Heart left ventricle (tissue), 16 donors: ENCODE measurements around the gene KCNJ16. TPM values are rescaled to one million over a fixed set of nuclear protein-coding genes. Genes with fewer than 3 reads are reported as not detected.

ENCODE experiments used
- ATAC-seq, 4 donors: fragments of 200-7000 bp; cut with Tn5 transposase; one replicate each; pipeline ENCODE4 v1.9.1; 2020 to 2022; ENCODE audit warnings: moderate library complexity in 4 of 4, mild to moderate bottlenecking in 3 of 4, moderate number of reproducible peaks in 1 of 4
- DNase-seq, 5 donors: peaks; one replicate each; pipeline ENCODE4 v3.0.0-alpha.2; 2020
- H3K27ac ChIP-seq, 12 donors: fragments of 200-600 bp; sonication (generic) in 4 of 12; one replicate each; pipeline versions ENCODE4 v1.5.0 to v1.8.0; 2016 to 2022; ENCODE audit warnings: mild to moderate bottlenecking in 2 of 12
- H3K27me3 ChIP-seq, 9 donors: fragments of 200-600 bp; sonication (generic) in 2 of 9; one replicate each; pipeline versions ENCODE4 v1.5.1 to v1.8.0; 2016 to 2022; ENCODE audit warnings: mild to moderate bottlenecking in 3 of 9
- H3K36me3 ChIP-seq, 9 donors: fragments of 200-600 bp; sonication (generic) in 2 of 9; one replicate each; pipeline versions ENCODE4 v1.5.0 to v1.8.0; 2018 to 2022; ENCODE audit warnings: mild to moderate bottlenecking in 2 of 9
- H3K4me1 ChIP-seq, 12 donors: fragments of 200-600 bp; sonication (generic) in 4 of 12; one replicate each; pipeline versions ENCODE4 v1.5.0 to v1.8.0; 2016 to 2022; ENCODE audit warnings: mild to moderate bottlenecking in 3 of 12
- H3K4me3 ChIP-seq, 12 donors: fragments of 200-600 bp; sonication (generic) in 4 of 12; one replicate each; pipeline versions ENCODE4 v1.5.0 to v1.8.0; 2017 to 2022; ENCODE audit warnings: mild to moderate bottlenecking in 9 of 12, moderate library complexity in 4 of 12
- H3K9me3 ChIP-seq, 12 donors: fragments of 200-600 bp; sonication (generic) in 4 of 12; one replicate each; pipeline versions ENCODE4 v1.5.0 to v1.8.0; 2016 to 2022; ENCODE audit warnings: mild to moderate bottlenecking in 1 of 12
- CTCF ChIP-seq, 12 donors: fragments of 200-600 bp; sonication (generic) in 4 of 12; IDR thresholded peaks; one replicate each; pipeline versions ENCODE4 v1.5.0 to v1.8.0; 2018 to 2022; ENCODE audit warnings: antibody characterized with exemption in 12 of 12, mild to moderate bottlenecking in 5 of 12
- POLR2A ChIP-seq, 2 donors: fragments of 450-650 bp; IDR thresholded peaks; one replicate each; pipeline ENCODE4 v1.6.1; 2017; ENCODE audit warnings: antibody characterized with exemption in 2 of 2, mild to moderate bottlenecking in 2 of 2, moderate library complexity in 2 of 2
- WGBS, 4 donors: extraction: QIAGEN DNeasy Blood & Tissue Kit in 2 of 4; methylation state at CpG; one replicate each; pipeline versions ENCODE4 v1.1.5 to v1.1.7; 2013 to 2018; 5-methylcytosine and 5-hydroxymethylcytosine counted together
- intact Hi-C, 10 donors: fragments of 100-400 bp; cut with DNase I; formaldehyde crosslinking; loops; one replicate each; pipeline versions ENCODE4 v1.11.1 to v1.14.2; 2022
- polyA plus RNA-seq, 2 donors: library from polyadenylated mRNA; stranded (reverse); fragments of 200-250 nt; gene quantifications; one replicate each; pipeline ENCODE4 v1.2.3, GENCODE V29; 2013
- total RNA-seq, 9 donors: library from RNA; depleted of rRNA in 2 of 9; stranded (reverse); fragments of >200 nt in 2 of 9; fragmentation: NEBNext Ultra II Directional in 3 of 9; extraction: Animal tissue kit (Norgen Biotek cat#: 25700) in 3 of 9; gene quantifications; one replicate each; pipeline versions ENCODE4 v1.1.0 to v1.2.4, GENCODE V29; 2016 to 2023
- donor health status: ischemic (EF 13 %, LVEDD 7.1; RV severe dilation, severe dysfunction).
- donor health status: healthy with polysubstance abuse.
- donor health status: DM: no; HTN: yes; CAD: no.
- donor health status: DM: no; HTN: no; CAD: no.
- donor health status: ischemic (EF 25% LVEDD 6.9; RV normal size, moderate dysfunction).
- donor health status: ischemic (EF 25% LVEDD 5.7; RV mildly dilated, moderate dysfunction).
- donor health status: healthy.
- donor health status: DM: yes; HTN: yes; CAD: no.
- donor health status: ischemic (EF 35%, LVEDD 5.7; RV mildly dilated, moderate dysfunction).
- donor health status: nonischemic (EF 11% LVEDD 7.7; RV severe dilation, severe dysfunction).
- donor health status: DM: yes; HTN: yes; CAD: no.
- donor health status: PGD.
- donor health status: ischemic (EF 29% LVEDD 5.4; RV normal size, mild dysfunction).
- donor health status: nonischemic (EF 23%, LVEDD 6.1; RV moderate dilation, normal function).

Gene KCNJ16
- total and polyA plus RNA-seq, 11 donors = 0.04 to 0.34 TPM; not detected in 9

- ATAC-seq (no peak), DNase-seq (no peak)
- peaks cover 0 to 5% (median 0%) of the 10 kb centered on the region in 12 donors for H3K4me1 ChIP-seq
- TF ChIP-seq POLR2A (IDR thresholded peaks at IDR 0.05) (no peak), CTCF (IDR thresholded peaks at IDR 0.05) (no peak)
- no peaks in the 10 kb centered on the region for H3K9me3 ChIP-seq
- H3K4me3 ChIP-seq = no peak overlapping the region
- 94 to 96% (median 95%) methylated on average over 5 of the region's 5 CpGs for WGBS, 4 donors
- no peak overlapping the region for H3K27ac ChIP-seq
- H3K36me3 ChIP-seq = no peaks in the 10 kb centered on the region
- intact Hi-C loops = loop anchor here in 1 of 10 donors (10.0 kb wide), 1 partner anchor 61 kb away; no protein-coding TSS in a partner anchor
- H3K27me3 ChIP-seq = no peaks in the 10 kb centered on the region
Observed at GRCh38 chr17:70073310-70073709, 1.7 kb upstream of the KCNJ16 start.

GRCh38 chr17:70073799-70074198 is 1.2 kb upstream of the KCNJ16 start:
- no peak for TF ChIP-seq POLR2A (IDR thresholded peaks at IDR 0.05)
- TF ChIP-seq CTCF (IDR thresholded peaks at IDR 0.05) = no peak
- no peaks in the 10 kb centered on the region for H3K36me3 ChIP-seq
- intact Hi-C loops = loop anchor here in 1 of 10 donors (10.0 kb wide), 1 partner anchor 61 kb away; no protein-coding TSS in a partner anchor
- ATAC-seq (no peak), DNase-seq (no peak)
- H3K27ac ChIP-seq = no peak overlapping the region
- 62 to 88% (median 75%) methylated on average over 3 of the region's 3 CpGs for WGBS, 4 donors
- H3K9me3 ChIP-seq = no peaks in the 10 kb centered on the region
- H3K4me1 ChIP-seq = peaks cover 0 to 5% (median 0%) of the 10 kb centered on the region in 12 donors
- H3K4me3 ChIP-seq = no peak overlapping the region
- H3K27me3 ChIP-seq = no peaks in the 10 kb centered on the region

GRCh38 chr17:70074236-70074830 is 692 bp upstream of the KCNJ16 start:
- ATAC-seq = no peak
- Histone ChIP-seq H3K27ac (no peak overlapping the region), H3K27me3 (no peaks in the 10 kb centered on the region), H3K4me1 (peaks cover 0 to 5% (median 0%) of the 10 kb centered on the region in 12 donors), H3K4me3 (no peak overlapping the region), H3K36me3 (no peaks in the 10 kb centered on the region), H3K9me3 (no peaks in the 10 kb centered on the region)
- 62 to 81% (median 72%) methylated on average over 5 of the region's 5 CpGs for WGBS, 4 donors
- DNase-seq = no peak
- TF ChIP-seq CTCF (IDR thresholded peaks at IDR 0.05) = no peak
- intact Hi-C loops = loop anchor here in 1 of 10 donors (10.0 kb wide), 1 partner anchor 60 kb away; no protein-coding TSS in a partner anchor

GRCh38 chr17:70076189-70076588 is 1.2 kb downstream of the KCNJ16 start:
- intact Hi-C loops = loop anchor here in 1 of 10 donors (10.0 kb wide), 1 partner anchor 59 kb away; no protein-coding TSS in a partner anchor
- DNase-seq = no peak
- Histone ChIP-seq H3K9me3 (no peaks in the 10 kb centered on the region), H3K36me3 (no peaks in the 10 kb centered on the region), H3K4me1 (peaks cover 0 to 9% (median 0%) of the 10 kb centered on the region in 12 donors), H3K4me3 (no peak overlapping the region), H3K27ac (no peak overlapping the region), H3K27me3 (no peaks in the 10 kb centered on the region)
- ATAC-seq = no peak
- TF ChIP-seq POLR2A (IDR thresholded peaks at IDR 0.05) (no peak), CTCF (IDR thresholded peaks at IDR 0.05) (no peak)
- WGBS, 4 donors = 71 to 79% (median 76%) methylated on average over 1 of the region's 1 CpG
